HEK293 (cell line): ENCODE data around the gene ABCA7.

ENCODE experiments used
- CTCF ChIA-PET: fragments of 350-600 bp; formaldehyde crosslinking; extraction: SDS; loops from one replicate; lab custom pipeline; 2021; ENCODE audit warnings: antibody characterized with exemption; lab: Yijun Ruan, JAX
- POLR2A ChIA-PET: fragments of 300-600 bp; formaldehyde crosslinking; extraction: SDS; loops from one replicate; lab custom pipeline; 2020; ENCODE audit warnings: antibody characterized with exemption, inconsistent platforms; lab: Yijun Ruan, JAX
- H3K27ac ChIP-seq: fragments of 200-500 bp; sonication (Bioruptor generic); 2 replicates; pipeline ENCODE4 v1.5.1; 2014; ENCODE audit warnings: low read depth, low read length, control low read depth, inconsistent platforms; ENCODE audit errors: extremely low read depth
- H3K36me3 ChIP-seq, 2 experiments: fragments of 200-500 bp in 1 of 2; sonication (Bioruptor generic) in 1 of 2; 1 replicate in 1 of 2; 2 replicates in 1 of 2; pipeline ENCODE4 v1.5.1; 2014 to 2017; ENCODE audit warnings: inconsistent platforms in 2 of 2, low read length in 2 of 2; ENCODE audit not compliant: control insufficient read depth in 2 of 2, insufficient read depth in 1 of 2
- H3K4me1 ChIP-seq: fragments of 200-500 bp; sonication (Bioruptor generic); 2 replicates; pipeline ENCODE4 v1.5.1; 2014; ENCODE audit warnings: mild to moderate bottlenecking, low read length, inconsistent platforms; ENCODE audit not compliant: control insufficient read depth, insufficient read depth
- H3K4me3 ChIP-seq: 2 replicates; pipeline ENCODE4 v1.5.1; 2011; ENCODE audit warnings: low read depth, mild to moderate bottlenecking, control low read depth, low read length, moderate library complexity
- H3K9me3 ChIP-seq: fragments of 200-500 bp; sonication (Bioruptor generic); 2 replicates; pipeline ENCODE4 v1.5.1; 2014; ENCODE audit warnings: low read depth, low read length, inconsistent platforms; ENCODE audit not compliant: control insufficient read depth, insufficient read depth
- EGR2 ChIP-seq: fragments of 450-650 bp; formaldehyde crosslinking; IDR thresholded peaks from 2 replicates; pipeline ENCODE4 v1.5.1; 2016; ENCODE audit warnings: low read depth, missing biosample characterization, missing genetic modification characterization
- GLIS2 ChIP-seq: fragments of 450-650 bp; formaldehyde crosslinking; IDR thresholded peaks from 2 replicates; pipeline ENCODE4 v1.5.1; 2016; ENCODE audit warnings: missing biosample characterization, missing genetic modification characterization
- KLF1 ChIP-seq: fragments of 450-650 bp; formaldehyde crosslinking; IDR thresholded peaks from 2 replicates; pipeline ENCODE4 v1.5.1; 2016; ENCODE audit warnings: missing biosample characterization, missing genetic modification characterization
- SCRT2 ChIP-seq: fragments of 450-650 bp; formaldehyde crosslinking; IDR thresholded peaks from 2 replicates; pipeline ENCODE4 v1.5.1; 2016; ENCODE audit warnings: missing biosample characterization, missing genetic modification characterization
- ZFHX2 ChIP-seq: fragments of 450-650 bp; formaldehyde crosslinking; conservative IDR thresholded peaks from 2 replicates; pipeline ENCODE4 v1.5.1; 2016; ENCODE audit warnings: missing biosample characterization, missing genetic modification characterization
- ZFP3 ChIP-seq: fragments of 450-650 bp; formaldehyde crosslinking; IDR thresholded peaks from 2 replicates; pipeline ENCODE4 v1.5.1; 2016; ENCODE audit warnings: low read depth, missing biosample characterization, missing genetic modification characterization
- ZNF354C ChIP-seq: fragments of 450-650 bp; formaldehyde crosslinking; IDR thresholded peaks from 2 replicates; pipeline ENCODE4 v1.5.1; 2016; ENCODE audit warnings: missing biosample characterization, missing genetic modification characterization, low read depth, borderline replicate concordance
- ZNF426 ChIP-seq: fragments of 450-650 bp; formaldehyde crosslinking; IDR thresholded peaks from 2 replicates; pipeline ENCODE4 v1.5.1; 2017; ENCODE audit warnings: missing biosample characterization, missing genetic modification characterization, mild to moderate bottlenecking, inconsistent platforms, moderate library complexity
- ZNF48 ChIP-seq: fragments of 450-650 bp; formaldehyde crosslinking; IDR thresholded peaks from 2 replicates; pipeline ENCODE4 v1.5.1; 2016; ENCODE audit warnings: missing biosample characterization, missing genetic modification characterization
- ZNF623 ChIP-seq: fragments of 450-650 bp; formaldehyde crosslinking; IDR thresholded peaks from 2 replicates; pipeline ENCODE4 v1.5.1; 2016; ENCODE audit warnings: missing biosample characterization, missing genetic modification characterization
- ZNF768 ChIP-seq: fragments of 450-650 bp; formaldehyde crosslinking; IDR thresholded peaks from 2 replicates; pipeline ENCODE4 v1.5.1; 2018; ENCODE audit warnings: missing biosample characterization, mild to moderate bottlenecking, missing genetic modification characterization
- TF ChIP-seq, protein P1 (sequence below): fragments of 450-650 bp; formaldehyde crosslinking; IDR thresholded peaks from 2 replicates; pipeline ENCODE4 v1.5.0; 2017; ENCODE audit warnings: missing biosample characterization, missing genetic modification characterization, borderline replicate concordance
- TF ChIP-seq, protein P2 (sequence below): fragments of 450-650 bp; formaldehyde crosslinking; IDR thresholded peaks from 2 replicates; pipeline ENCODE4 v1.5.1; 2016; ENCODE audit warnings: missing biosample characterization, missing genetic modification characterization

The ABCA7 gene

DNA sequence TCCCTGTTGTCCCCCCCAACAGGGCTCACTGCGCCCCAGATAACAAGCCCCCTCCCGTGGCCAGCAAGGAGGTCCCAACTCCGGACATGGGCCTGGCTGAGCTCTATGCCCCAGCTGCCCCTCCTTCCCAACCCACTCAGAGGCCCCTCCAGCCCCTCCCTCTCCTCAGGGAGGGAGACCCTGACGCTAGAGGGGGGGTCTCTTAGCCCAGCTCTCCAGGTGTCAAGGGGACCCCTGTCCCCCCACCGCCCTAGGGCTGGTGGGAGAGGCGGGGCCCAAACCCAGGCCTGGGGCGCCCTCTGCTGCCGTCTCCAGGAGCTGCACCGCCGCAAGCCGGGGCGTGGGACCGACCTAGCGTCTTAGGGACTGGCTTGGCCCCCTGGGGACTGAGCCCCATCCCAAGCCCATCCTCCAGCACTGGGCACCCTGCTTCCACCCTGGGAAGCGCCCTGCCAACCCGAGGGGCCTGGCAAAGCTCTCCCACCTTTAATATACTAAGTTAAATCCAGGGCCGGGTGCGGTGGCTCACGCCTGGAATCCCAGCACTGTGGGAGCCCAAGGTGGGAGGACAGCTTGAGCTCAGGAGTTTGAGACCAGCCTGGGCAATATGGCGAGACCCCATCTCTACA, 38.3 kb upstream of the ABCA7 start (continued):
- peak; percentile 60 for TF ChIP-seq KLF1 (tag by site-specific recombination)

DNA sequence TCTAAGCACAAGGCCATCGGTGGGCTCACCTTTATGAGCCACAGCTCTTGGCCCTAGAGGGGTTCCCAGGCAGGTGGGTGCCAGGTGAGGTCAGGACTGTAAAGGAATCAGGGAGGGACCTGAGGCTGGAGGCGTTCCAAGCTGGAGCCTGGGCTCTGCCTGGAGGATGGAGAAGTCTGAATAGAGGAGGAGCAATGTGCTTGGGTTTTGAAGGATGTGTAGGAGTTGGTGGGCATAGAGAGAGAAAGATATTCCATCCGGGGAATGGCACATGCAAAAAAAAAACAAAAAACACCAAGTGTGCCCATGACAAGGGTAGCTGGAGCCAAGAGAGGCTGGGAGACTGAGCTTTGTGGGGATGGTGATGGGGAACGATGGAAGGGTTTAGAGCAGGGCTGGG, 37.3 kb upstream of the ABCA7 start:
- no peaks in the 10 kb centered on the region for H3K9me3 ChIP-seq
- H3K36me3 ChIP-seq = no peaks in the 10 kb centered on the region
- peak; percentile 57; the same call in 1 of the 2 replicates for TF ChIP-seq EGR2 (tag by site-specific recombination)
- TF ChIP-seq, protein P1, sequence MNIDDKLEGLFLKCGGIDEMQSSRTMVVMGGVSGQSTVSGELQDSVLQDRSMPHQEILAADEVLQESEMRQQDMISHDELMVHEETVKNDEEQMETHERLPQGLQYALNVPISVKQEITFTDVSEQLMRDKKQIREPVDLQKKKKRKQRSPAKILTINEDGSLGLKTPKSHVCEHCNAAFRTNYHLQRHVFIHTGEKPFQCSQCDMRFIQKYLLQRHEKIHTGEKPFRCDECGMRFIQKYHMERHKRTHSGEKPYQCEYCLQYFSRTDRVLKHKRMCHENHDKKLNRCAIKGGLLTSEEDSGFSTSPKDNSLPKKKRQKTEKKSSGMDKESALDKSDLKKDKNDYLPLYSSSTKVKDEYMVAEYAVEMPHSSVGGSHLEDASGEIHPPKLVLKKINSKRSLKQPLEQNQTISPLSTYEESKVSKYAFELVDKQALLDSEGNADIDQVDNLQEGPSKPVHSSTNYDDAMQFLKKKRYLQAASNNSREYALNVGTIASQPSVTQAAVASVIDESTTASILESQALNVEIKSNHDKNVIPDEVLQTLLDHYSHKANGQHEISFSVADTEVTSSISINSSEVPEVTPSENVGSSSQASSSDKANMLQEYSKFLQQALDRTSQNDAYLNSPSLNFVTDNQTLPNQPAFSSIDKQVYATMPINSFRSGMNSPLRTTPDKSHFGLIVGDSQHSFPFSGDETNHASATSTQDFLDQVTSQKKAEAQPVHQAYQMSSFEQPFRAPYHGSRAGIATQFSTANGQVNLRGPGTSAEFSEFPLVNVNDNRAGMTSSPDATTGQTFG (tag by site-specific recombination) = no peak
- TF ChIP-seq ZFP3 (tag by site-specific recombination) = peak; percentile 99
- TF ChIP-seq ZFHX2 = peak; percentile 45
- H3K4me1 ChIP-seq = no peaks in the 10 kb centered on the region; the same call in 1 of the 2 replicates
- no peak overlapping the region for H3K4me3 ChIP-seq
- CTCF ChIA-PET = interaction anchor here (0.6 kb wide), 1 partner anchor 795 kb away, joined by 3 read pairs; no protein-coding TSS in a partner anchor
- POLR2A ChIA-PET = no interaction called here
- no peak overlapping the region for H3K27ac ChIP-seq

DNA sequence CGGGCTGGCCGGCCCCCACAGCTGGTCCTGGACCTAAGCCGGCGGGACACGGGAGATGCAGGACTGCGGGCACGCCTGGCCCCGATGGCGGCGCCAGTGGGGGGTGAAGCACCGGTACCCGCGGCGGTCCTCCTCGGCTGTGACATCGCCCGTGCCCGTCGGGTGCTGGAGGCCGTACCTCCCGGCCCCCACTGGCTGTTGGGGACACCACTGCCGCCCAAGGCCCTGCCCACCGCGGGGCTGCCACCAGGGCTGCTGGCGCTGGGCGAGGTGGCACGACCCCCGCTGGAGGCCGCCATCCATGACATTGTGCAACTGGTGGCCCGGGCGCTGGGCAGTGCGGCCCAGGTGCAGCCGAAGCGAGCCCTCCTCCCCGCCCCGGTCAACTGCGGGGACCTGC, 36.6 kb upstream of the ABCA7 start:
- POLR2A ChIA-PET = interaction anchor here (1.0 kb wide), 1 partner anchor 10 kb away, joined by 3 read pairs; no protein-coding TSS in a partner anchor
- no peak for TF ChIP-seq ZNF623 (tag by site-specific recombination)
- TF ChIP-seq, protein P2, sequence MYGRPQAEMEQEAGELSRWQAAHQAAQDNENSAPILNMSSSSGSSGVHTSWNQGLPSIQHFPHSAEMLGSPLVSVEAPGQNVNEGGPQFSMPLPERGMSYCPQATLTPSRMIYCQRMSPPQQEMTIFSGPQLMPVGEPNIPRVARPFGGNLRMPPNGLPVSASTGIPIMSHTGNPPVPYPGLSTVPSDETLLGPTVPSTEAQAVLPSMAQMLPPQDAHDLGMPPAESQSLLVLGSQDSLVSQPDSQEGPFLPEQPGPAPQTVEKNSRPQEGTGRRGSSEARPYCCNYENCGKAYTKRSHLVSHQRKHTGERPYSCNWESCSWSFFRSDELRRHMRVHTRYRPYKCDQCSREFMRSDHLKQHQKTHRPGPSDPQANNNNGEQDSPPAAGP (tag by site-specific recombination) = no peak
- TF ChIP-seq ZNF426 (tag by site-specific recombination) = no peak
- TF ChIP-seq SCRT2 = peak; percentile 34
- H3K27ac ChIP-seq = no peak overlapping the region

DNA sequence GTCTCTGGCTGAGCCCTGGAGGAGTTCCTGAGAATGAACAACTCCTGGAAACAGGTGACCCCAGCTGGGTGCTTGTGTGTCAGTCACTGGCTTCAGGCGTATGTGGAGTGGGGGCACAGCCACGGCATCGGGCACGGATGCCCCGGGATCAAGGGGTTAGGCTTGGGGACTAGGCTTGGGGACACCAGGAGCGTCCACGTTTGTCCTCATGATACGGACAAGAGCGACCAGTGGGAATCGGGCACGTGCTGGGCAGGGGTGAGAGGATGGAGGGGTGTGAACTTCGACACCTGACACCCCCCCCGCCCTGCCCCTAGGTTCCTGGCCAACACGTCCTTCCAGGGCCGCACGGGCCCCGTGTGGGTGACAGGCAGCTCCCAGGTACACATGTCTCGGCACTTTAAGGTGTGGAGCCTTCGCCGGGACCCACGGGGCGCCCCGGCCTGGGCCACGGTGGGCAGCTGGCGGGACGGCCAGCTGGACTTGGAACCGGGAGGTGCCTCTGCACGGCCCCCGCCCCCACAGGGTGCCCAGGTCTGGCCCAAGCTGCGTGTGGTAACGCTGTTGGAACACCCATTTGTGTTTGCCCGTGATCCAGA, 35.6 kb upstream of the ABCA7 start:
- CTCF ChIA-PET = interaction anchor here (0.6 to 1.2 kb wide), 4 partner anchors 8 to 234 kb away, joined by 3 to 6 read pairs (median 3); no protein-coding TSS in a partner anchor
- POLR2A ChIA-PET = interaction anchor here (0.5 to 1.1 kb wide), 3 partner anchors 8 to 38 kb away, joined by 3 read pairs; no protein-coding TSS in a partner anchor
- TF ChIP-seq ZNF768 (tag by site-specific recombination) = no peak
- no peak for TF ChIP-seq ZNF426 (tag by site-specific recombination)
- no peak for TF ChIP-seq ZNF48
- no peak for TF ChIP-seq GLIS2 (tag by site-specific recombination)
- no peak for TF ChIP-seq ZNF354C (tag by site-specific recombination)

More for the DNA sequence above, 36.6 kb upstream of the ABCA7 start:
- Histone ChIP-seq H3K36me3 (no peaks in the 10 kb centered on the region), H3K4me3 (no peak overlapping the region), H3K4me1 (no peaks in the 10 kb centered on the region; the same call in 1 of the 2 replicates), H3K9me3 (no peaks in the 10 kb centered on the region)
- CTCF ChIA-PET = no interaction called here

More for the DNA sequence above, 35.6 kb upstream of the ABCA7 start:
- no peak overlapping the region for H3K27ac ChIP-seq
- H3K36me3 ChIP-seq = no peaks in the 10 kb centered on the region
- H3K4me1 ChIP-seq = no peaks in the 10 kb centered on the region; the same call in 1 of the 2 replicates
- no peaks in the 10 kb centered on the region for H3K9me3 ChIP-seq
- H3K4me3 ChIP-seq = no peak overlapping the region
